MM.1S (cell line): ENCODE measurements around the gene ANP32A.

Experiments used
- DNase-seq: peaks from one replicate; pipeline ENCODE4 v3.0.0-alpha.2; 2015
- H2AFZ ChIP-seq: fragments of 300-600 bp; sonication (generic); 2 replicates; pipeline ENCODE4 v1.6.0; 2016; ENCODE audit warnings: antibody characterized with exemption, low read length
- H3F3A ChIP-seq: fragments of 300-600 bp; sonication (generic); 2 replicates; pipeline ENCODE4 v1.6.1; 2016; ENCODE audit warnings: mild to moderate bottlenecking, antibody characterized with exemption, low read length, moderate library complexity, mixed read lengths; ENCODE audit not compliant: insufficient read depth
- H3K27ac ChIP-seq: fragments of 300-600 bp; sonication (generic); 2 replicates; pipeline ENCODE4 v1.5.1; 2016; ENCODE audit warnings: mild to moderate bottlenecking, low read length
- H3K27me3 ChIP-seq: fragments of 300-600 bp; sonication (generic); replicated peaks from 2 replicates; pipeline ENCODE4 v1.6.0; 2016; ENCODE audit warnings: low read length; ENCODE audit not compliant: insufficient read depth
- H3K36me3 ChIP-seq: fragments of 300-600 bp; sonication (generic); replicated peaks from 2 replicates; pipeline ENCODE4 v1.6.1; 2016; ENCODE audit warnings: mild to moderate bottlenecking, low read length, mixed read lengths; ENCODE audit not compliant: insufficient read depth
- H3K4me1 ChIP-seq: fragments of 300-600 bp; sonication (generic); 2 replicates; pipeline ENCODE4 v1.6.1; 2016; ENCODE audit warnings: low read length, mixed read lengths
- H3K4me2 ChIP-seq: fragments of 300-600 bp; sonication (generic); 2 replicates; pipeline ENCODE4 v1.6.0; 2016; ENCODE audit warnings: low read depth, low read length
- H3K4me3 ChIP-seq: fragments of 300-600 bp; sonication (generic); 2 replicates; pipeline ENCODE4 v1.5.1; 2016; ENCODE audit warnings: low read length, mixed read lengths
- H3K79me2 ChIP-seq: fragments of 300-600 bp; sonication (generic); 2 replicates; pipeline ENCODE4 v1.6.1; 2016; ENCODE audit warnings: mixed run types, low read length, mixed read lengths
- H3K9ac ChIP-seq: fragments of 300-600 bp; sonication (generic); 2 replicates; pipeline ENCODE4 v1.6.1; 2016; ENCODE audit warnings: low read length, mixed read lengths
- H3K9me2 ChIP-seq: fragments of 300-600 bp; sonication (generic); replicated peaks from 2 replicates; pipeline ENCODE4 v1.6.1; 2016; ENCODE audit warnings: mild to moderate bottlenecking, low read length, mixed read lengths; ENCODE audit not compliant: insufficient read depth
- H3K9me3 ChIP-seq: fragments of 300-600 bp; sonication (generic); replicated peaks from 2 replicates; pipeline ENCODE4 v1.6.1; 2016; ENCODE audit warnings: mild to moderate bottlenecking, low read length, mixed read lengths; ENCODE audit not compliant: insufficient read depth
- H4K20me1 ChIP-seq: fragments of 300-600 bp; sonication (generic); 2 replicates; pipeline ENCODE4 v1.6.1; 2016; ENCODE audit warnings: mild to moderate bottlenecking, low read length, moderate library complexity, mixed read lengths; ENCODE audit not compliant: insufficient read depth
- CTCF ChIP-seq: fragments of 300-600 bp; sonication (generic); IDR thresholded peaks from 2 replicates; pipeline ENCODE4 v1.5.1; 2016; ENCODE audit warnings: antibody characterized with exemption, low read length, mixed read lengths
- EZH2 ChIP-seq: fragments of 300-600 bp; sonication (generic); optimal IDR thresholded peaks from 2 replicates; pipeline ENCODE3; 2017; ENCODE audit warnings: low read depth, mild to moderate bottlenecking, antibody characterized with exemption, low read length, mixed read lengths
- EZH2phosphoT487 ChIP-seq: fragments of 300-600 bp; sonication (generic); IDR thresholded peaks from 2 replicates; pipeline ENCODE4 v1.6.1; 2018; ENCODE audit warnings: antibody characterized with exemption, low read length

The ANP32A gene

DNA sequence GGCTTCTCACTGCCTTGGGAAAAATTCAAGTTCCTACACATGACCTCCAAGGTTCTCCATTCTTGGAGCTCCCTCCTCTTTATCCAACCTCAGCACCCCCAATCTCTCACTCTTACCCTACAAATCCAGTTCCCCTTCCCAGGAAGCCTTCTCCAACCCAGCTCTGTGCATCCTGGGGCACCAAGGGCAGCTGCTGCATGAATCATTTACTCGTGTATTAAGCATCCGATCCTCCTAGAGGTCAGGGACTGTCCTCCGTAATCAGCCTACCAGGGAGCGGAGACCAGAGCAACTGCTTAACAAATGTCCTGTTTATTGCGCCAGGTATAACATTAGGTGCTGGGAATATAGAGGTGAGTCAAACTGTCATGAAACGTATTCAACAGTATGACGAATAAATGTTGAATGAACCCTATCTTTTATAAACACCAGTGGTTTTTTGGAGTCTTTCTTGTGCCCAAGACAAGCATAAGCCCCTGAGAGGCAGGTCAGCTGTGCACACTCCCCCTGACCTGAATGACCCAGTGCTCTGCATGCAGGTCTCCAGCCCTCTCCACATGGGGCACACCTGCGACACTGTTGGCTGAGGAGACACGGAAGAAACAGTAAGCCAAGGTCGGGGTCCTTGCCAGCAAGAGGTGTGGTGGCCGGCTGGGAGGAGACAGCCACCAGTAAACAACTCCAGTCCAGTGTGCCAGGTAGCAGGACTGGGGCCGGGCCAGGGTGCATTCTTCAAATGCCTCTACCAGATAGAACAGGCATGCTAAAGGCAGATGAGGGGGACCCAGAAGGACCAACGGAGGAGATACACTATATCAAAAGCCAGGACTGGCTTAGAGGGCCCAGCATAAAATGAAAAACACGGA lies 27.6 kb downstream of the ANP32A start:
- no peak for TF ChIP-seq EZH2
- Histone ChIP-seq H3K9ac (no peak overlapping the region), H3K27ac (peak overlapping the region; percentile 73; the same call in 1 of the 2 replicates), H3K4me1 (peaks cover 65% of the 10 kb centered on the region), H3K27me3 (no peaks in the 10 kb centered on the region), H3K4me2 (peak overlapping the region; percentile 22; the same call in 1 of the 2 replicates), H3K4me3 (no peak overlapping the region), H2AFZ (no peak overlapping the region), H4K20me1 (peaks cover 28% of the 10 kb centered on the region), H3K79me2 (peaks cover 100% of the 10 kb centered on the region), H3K9me3 (no peaks in the 10 kb centered on the region), H3F3A (peaks cover 34% of the 10 kb centered on the region), H3K36me3 (no peaks in the 10 kb centered on the region), H3K9me2 (no peaks in the 10 kb centered on the region)
- no peak for DNase-seq

- Histone ChIP-seq H3K9me3 (no peaks in the 10 kb centered on the region), H3K27me3 (no peaks in the 10 kb centered on the region), H3K36me3 (peaks cover 4% of the 10 kb centered on the region; the same call in 1 of the 2 replicates), H3K4me1 (peaks cover 55% of the 10 kb centered on the region), H3F3A (peaks cover 32% of the 10 kb centered on the region), H2AFZ (no peak overlapping the region), H3K4me2 (peak overlapping the region; percentile 22; the same call in 1 of the 2 replicates), H3K9me2 (no peaks in the 10 kb centered on the region), H3K9ac (no peak overlapping the region), H3K27ac (peak overlapping the region; percentile 73), H3K79me2 (peaks cover 100% of the 10 kb centered on the region), H3K4me3 (no peak overlapping the region), H4K20me1 (peaks cover 25% of the 10 kb centered on the region)
- DNase-seq, result peak; percentile 68
- TF ChIP-seq CTCF, result peak; percentile 9
- no peak for TF ChIP-seq EZH2phosphoT487
- TF ChIP-seq EZH2, result no peak
Measured at GRCh38 chr15:68791431-68792283, 29.0 kb downstream of the ANP32A start.

- peaks cover 96% of the 10 kb centered on the region for H3K79me2 ChIP-seq
- H3K4me2 ChIP-seq, result peak overlapping the region; percentile 22; the same call in 1 of the 2 replicates
- no peak overlapping the region for H3K9ac ChIP-seq
- H4K20me1 ChIP-seq, result peaks cover 25% of the 10 kb centered on the region
- peaks cover 29% of the 10 kb centered on the region for H3F3A ChIP-seq
- H3K27me3 ChIP-seq, result no peaks in the 10 kb centered on the region
- no peak for TF ChIP-seq CTCF
- H3K9me3 ChIP-seq, result no peaks in the 10 kb centered on the region
- peaks cover 51% of the 10 kb centered on the region for H3K4me1 ChIP-seq
- no peak overlapping the region for H2AFZ ChIP-seq
- no peak overlapping the region for H3K4me3 ChIP-seq
- H3K27ac ChIP-seq, result peak overlapping the region; percentile 73; the same call in 1 of the 2 replicates
- no peak for DNase-seq
- no peaks in the 10 kb centered on the region for H3K9me2 ChIP-seq
- H3K36me3 ChIP-seq, result peaks cover 4% of the 10 kb centered on the region; the same call in 1 of the 2 replicates
Measured at GRCh38 chr15:68790910-68791309, 29.8 kb downstream of the ANP32A start.
